Measurements from ENCODE around the gene SLC16A2.
A peak's percentile ranks its signal among the peaks of the same experiment; 100 is the strongest.

The SLC16A2 gene

GRCh38 chrX:74545880-74546523 lies 124.7 kb downstream of the SLC16A2 start:
- no peak for DNase-seq

GRCh38 chrX:74546984-74547383 lies 125.7 kb downstream of the SLC16A2 start:
- no peak for DNase-seq

- DNase-seq = peak; percentile 37 to 74
These were observed 129.1 kb downstream of the SLC16A2 start for GRCh38 chrX:74550295-74550802.

- DNase-seq = no peak
These were observed 130.6 kb downstream of the SLC16A2 start for GRCh38 chrX:74551934-74552333.

GRCh38 chrX:74557378-74557777 lies 136.1 kb downstream of the SLC16A2 start:
- DNase-seq = no peak

GRCh38 chrX:74578137-74578536 lies 156.8 kb downstream of the SLC16A2 start:
- no peak for DNase-seq

GRCh38 chrX:74579597-74580198 lies 158.4 kb downstream of the SLC16A2 start:
- no peak for DNase-seq
